Measurements from ENCODE around the gene SLC39A11.
"Not testable (repeated sequence)": the region's sequence is repeated elsewhere in the genome, so short reads cannot be mapped to it uniquely, and the experiment has no call there.

Gene SLC39A11

DNA sequence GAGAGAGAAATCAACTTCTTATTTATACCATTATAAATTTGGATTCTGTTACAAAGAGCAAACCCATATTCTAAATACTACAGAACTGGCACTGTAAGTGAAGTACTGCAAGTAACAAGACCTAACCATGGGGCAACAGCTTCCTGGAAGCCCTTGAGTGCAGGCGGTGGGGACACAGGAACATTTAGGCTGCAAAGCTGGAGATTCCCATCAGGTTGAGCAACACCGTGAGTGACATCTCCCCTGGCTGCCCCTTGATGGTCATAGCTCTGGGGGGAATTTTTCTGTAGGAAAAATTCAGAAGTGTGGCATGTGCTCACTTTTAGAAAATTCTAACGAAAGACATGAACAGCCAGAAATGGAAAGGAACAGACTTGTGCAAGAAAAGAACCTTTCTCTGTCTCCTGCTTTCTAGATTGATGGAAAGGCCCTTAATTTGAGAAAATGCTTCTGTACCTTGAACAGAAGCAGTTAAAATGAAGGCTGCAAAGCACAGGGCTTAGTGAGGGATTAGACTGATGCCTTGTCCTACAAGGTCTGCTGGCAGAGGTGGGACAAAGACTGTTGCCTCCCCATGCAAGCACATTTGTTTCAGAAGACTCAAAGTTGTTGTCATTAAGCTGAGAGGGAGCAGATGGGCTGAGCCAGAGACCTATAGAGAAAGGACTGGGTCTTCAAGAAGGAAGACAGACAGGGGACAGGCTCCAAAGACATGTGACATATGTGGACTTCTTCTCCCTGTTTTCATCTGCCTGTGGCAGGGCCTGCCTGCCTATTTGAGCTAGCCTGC is 380.8 kb downstream of the SLC39A11 start:
- Histone ChIP-seq H3K4me2 (ENCODE audit: low read length) (no peak overlapping the region), H3K27ac (ENCODE audit: low read length) (no peak overlapping the region), H3K4me3 (ENCODE audit: low read length) (no peak overlapping the region), H3K79me2 (ENCODE audit: low read length) (no peaks in the 10 kb centered on the region), H4K20me1 (ENCODE audit: insufficient read depth, low read length) (no peaks in the 10 kb centered on the region), H2AFZ (ENCODE audit: low read depth, low read length) (no peak overlapping the region), H3K4me1 (ENCODE audit: low read length) (peaks cover 8% of the 10 kb centered on the region), H3K9ac (ENCODE audit: low read length) (no peak overlapping the region), H3K9me3 (ENCODE audit: insufficient read depth, low read length) (no peaks in the 10 kb centered on the region), H3K27me3 (ENCODE audit: low read depth, low read length) (no peaks in the 10 kb centered on the region), H3K36me3 (replicated peaks; ENCODE audit: low read depth, low read length) (no peaks in the 10 kb centered on the region)
- TF ChIP-seq EZH2phosphoT487 (IDR thresholded peaks at IDR 0.05; ENCODE audit: low read depth) = no peak
- TF ChIP-seq, protein P1, sequence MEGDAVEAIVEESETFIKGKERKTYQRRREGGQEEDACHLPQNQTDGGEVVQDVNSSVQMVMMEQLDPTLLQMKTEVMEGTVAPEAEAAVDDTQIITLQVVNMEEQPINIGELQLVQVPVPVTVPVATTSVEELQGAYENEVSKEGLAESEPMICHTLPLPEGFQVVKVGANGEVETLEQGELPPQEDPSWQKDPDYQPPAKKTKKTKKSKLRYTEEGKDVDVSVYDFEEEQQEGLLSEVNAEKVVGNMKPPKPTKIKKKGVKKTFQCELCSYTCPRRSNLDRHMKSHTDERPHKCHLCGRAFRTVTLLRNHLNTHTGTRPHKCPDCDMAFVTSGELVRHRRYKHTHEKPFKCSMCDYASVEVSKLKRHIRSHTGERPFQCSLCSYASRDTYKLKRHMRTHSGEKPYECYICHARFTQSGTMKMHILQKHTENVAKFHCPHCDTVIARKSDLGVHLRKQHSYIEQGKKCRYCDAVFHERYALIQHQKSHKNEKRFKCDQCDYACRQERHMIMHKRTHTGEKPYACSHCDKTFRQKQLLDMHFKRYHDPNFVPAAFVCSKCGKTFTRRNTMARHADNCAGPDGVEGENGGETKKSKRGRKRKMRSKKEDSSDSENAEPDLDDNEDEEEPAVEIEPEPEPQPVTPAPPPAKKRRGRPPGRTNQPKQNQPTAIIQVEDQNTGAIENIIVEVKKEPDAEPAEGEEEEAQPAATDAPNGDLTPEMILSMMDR (IDR thresholded peaks at IDR 0.05; ENCODE audit: low read depth, low read length) = no peak

DNA sequence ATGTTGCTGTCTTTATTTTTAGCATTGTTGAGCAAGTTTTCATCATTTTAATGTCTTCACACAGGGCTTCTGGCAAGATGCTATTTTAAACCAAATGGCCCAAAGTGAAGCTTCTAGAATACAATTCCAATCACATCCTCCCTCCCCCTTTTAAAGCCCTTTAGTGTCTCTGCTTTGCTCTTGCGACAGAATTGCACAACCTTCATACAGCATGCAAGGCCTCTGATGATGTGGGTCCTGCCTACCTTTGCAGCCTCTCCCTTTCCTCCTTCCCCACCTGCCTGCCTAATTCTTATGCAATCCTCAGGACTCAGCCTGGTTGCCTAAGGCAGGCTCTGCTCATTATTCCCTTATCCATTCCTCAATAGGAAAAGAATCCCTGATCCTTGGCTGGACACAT is 381.7 kb downstream of the SLC39A11 start:
- Histone ChIP-seq H3K9ac (ENCODE audit: low read length) (no peak overlapping the region), H3K9me3 (ENCODE audit: insufficient read depth, low read length) (no peaks in the 10 kb centered on the region), H3K4me2 (ENCODE audit: low read length) (no peak overlapping the region), H3K27me3 (ENCODE audit: low read depth, low read length) (no peaks in the 10 kb centered on the region), H3K4me3 (ENCODE audit: low read length) (no peak overlapping the region), H3K4me1 (ENCODE audit: low read length) (peaks cover 16% of the 10 kb centered on the region), H3K36me3 (replicated peaks; ENCODE audit: low read depth, low read length) (no peaks in the 10 kb centered on the region), H2AFZ (ENCODE audit: low read depth, low read length) (no peak overlapping the region), H3K79me2 (ENCODE audit: low read length) (no peaks in the 10 kb centered on the region), H3K27ac (ENCODE audit: low read length) (no peak overlapping the region), H4K20me1 (ENCODE audit: insufficient read depth, low read length) (no peaks in the 10 kb centered on the region)
- TF ChIP-seq EZH2phosphoT487 (IDR thresholded peaks at IDR 0.05; ENCODE audit: low read depth) = no peak
- TF ChIP-seq, protein P1 (IDR thresholded peaks at IDR 0.05; ENCODE audit: low read depth, low read length) = no peak

GRCh38 chr17:72710202-72710601 is 382.3 kb downstream of the SLC39A11 start:
- Histone ChIP-seq H3K27me3 (ENCODE audit: low read depth, low read length) (no peaks in the 10 kb centered on the region), H3K4me2 (ENCODE audit: low read length) (no peak overlapping the region), H3K36me3 (replicated peaks; ENCODE audit: low read depth, low read length) (no peaks in the 10 kb centered on the region), H4K20me1 (ENCODE audit: insufficient read depth, low read length) (no peaks in the 10 kb centered on the region), H3K9ac (ENCODE audit: low read length) (no peak overlapping the region), H3K4me3 (ENCODE audit: low read length) (no peak overlapping the region), H3K79me2 (ENCODE audit: low read length) (no peaks in the 10 kb centered on the region), H3K4me1 (ENCODE audit: low read length) (peaks cover 21% of the 10 kb centered on the region), H2AFZ (ENCODE audit: low read depth, low read length) (no peak overlapping the region), H3K27ac (ENCODE audit: low read length) (no peak overlapping the region), H3K9me3 (ENCODE audit: insufficient read depth, low read length) (no peaks in the 10 kb centered on the region)
- TF ChIP-seq, protein P1 (IDR thresholded peaks at IDR 0.05; ENCODE audit: low read depth, low read length) = no peak
- TF ChIP-seq EZH2phosphoT487 (IDR thresholded peaks at IDR 0.05; ENCODE audit: low read depth) = no peak

GRCh38 chr17:72708682-72709081 is 383.8 kb downstream of the SLC39A11 start:
- not testable (repeated sequence) for H3K9ac ChIP-seq (ENCODE audit: low read length); H3K36me3 ChIP-seq (replicated peaks; ENCODE audit: low read depth, low read length); H4K20me1 ChIP-seq (ENCODE audit: insufficient read depth, low read length); H3K9me3 ChIP-seq (ENCODE audit: insufficient read depth, low read length); H3K4me2 ChIP-seq (ENCODE audit: low read length); H3K27me3 ChIP-seq (ENCODE audit: low read depth, low read length); H3K79me2 ChIP-seq (ENCODE audit: low read length); H2AFZ ChIP-seq (ENCODE audit: low read depth, low read length); H3K4me3 ChIP-seq (ENCODE audit: low read length); H3K27ac ChIP-seq (ENCODE audit: low read length)
- H3K4me1 ChIP-seq (ENCODE audit: low read length) = peaks cover 21% of the 10 kb centered on the region

Measured in OCI-LY3 (cell line).